GM12878 (cell line): ENCODE data around the gene GALNT3. TPM values are rescaled to one million over a fixed set of nuclear protein-coding genes. Genes with fewer than 3 reads are reported as not detected.

ENCODE experiments used
- ATAC-seq: fragments of 200-7000 bp; cut with Tn5 transposase; 3 replicates; pipeline ENCODE4 v1.9.1; 2020; ENCODE audit warnings: mild to moderate bottlenecking, moderate library complexity
- BruUV-seq: library from RNA; stranded (reverse); fragments of 400-500 nt; replicated peaks from 2 replicates; lab custom pipeline; 2021; lab: Mats Ljungman, UMichigan
- CTCF ChIA-PET: fragments of 300-600 bp; sonication (Branson Sonifier 250); formaldehyde crosslinking; extraction: SDS; loops from one replicate; lab custom pipeline; 2021; ENCODE audit warnings: inconsistent platforms; lab: Yijun Ruan, JAX
- POLR2A ChIA-PET: fragments of 350-600 bp; formaldehyde crosslinking; extraction: SDS; loops from one replicate; lab custom pipeline; 2021; ENCODE audit warnings: inconsistent platforms; lab: Charles Lee
- RAD21 ChIA-PET: fragments of 300-600 bp; sonication (Branson Sonifier 250); formaldehyde crosslinking; loops from one replicate; lab custom pipeline; 2023; ENCODE audit warnings: antibody characterized with exemption; ENCODE audit not compliant: unreplicated experiment; lab: Charles Lee
- SMC1A ChIA-PET: fragments of 300-600 bp; sonication (Branson Sonifier 250); formaldehyde crosslinking; loops from one replicate; lab custom pipeline; 2023; ENCODE audit not compliant: unreplicated experiment, uncharacterized antibody; lab: Charles Lee
- DNase-seq: peaks from one replicate; pipeline ENCODE4 v3.0.0-alpha.2; 2011; ENCODE audit warnings: low read depth, low spot score
- FAIRE-seq: peaks from 3 replicates; lab custom pipeline; 2011; peaks lifted over from hg19 to GRCh38; lab: Jason Lieb, UNC
- H2AFZ ChIP-seq: 2 replicates; pipeline ENCODE4 v1.6.0; 2011; ENCODE audit warnings: low read depth, low read length, control low read depth; ENCODE audit not compliant: control insufficient read depth
- H3K27ac ChIP-seq: 2 replicates; pipeline ENCODE4 v1.5.1; 2011; ENCODE audit warnings: control low read depth; ENCODE audit not compliant: control insufficient read depth, insufficient read depth
- H3K27me3 ChIP-seq, 2 experiments: replicated peaks in 1 of 2; 2 replicates each; pipeline versions ENCODE4 v1.6.0 to v1.6.1; 2011; ENCODE audit warnings: low read length in 1 of 2; ENCODE audit not compliant: control insufficient read depth in 2 of 2, insufficient read depth in 2 of 2
- H3K36me3 ChIP-seq, 2 experiments: 2 replicates each; pipeline ENCODE4 v1.5.1; 2011; ENCODE audit warnings: low read length in 1 of 2; ENCODE audit not compliant: control insufficient read depth in 2 of 2, insufficient read depth in 2 of 2
- H3K4me1 ChIP-seq: 2 replicates; pipeline ENCODE4 v1.6.1; 2011; ENCODE audit warnings: mild to moderate bottlenecking, low read length, moderate library complexity, mixed read lengths; ENCODE audit not compliant: control insufficient read depth, insufficient read depth
- H3K4me2 ChIP-seq: 2 replicates; pipeline ENCODE4 v1.6.0; 2011; ENCODE audit warnings: control low read depth; ENCODE audit not compliant: control insufficient read depth, insufficient read depth
- H3K4me3 ChIP-seq: fragments of 200-600 bp; sonication (generic); 2 replicates; pipeline ENCODE4 v1.5.1; 2016
- H3K79me2 ChIP-seq: 2 replicates; pipeline ENCODE4 v1.6.0; 2011; ENCODE audit warnings: low read length; ENCODE audit not compliant: control insufficient read depth, insufficient read depth
- H3K9ac ChIP-seq: 2 replicates; pipeline ENCODE4 v1.8.0; 2011; ENCODE audit warnings: low read length, control low read depth, mixed read lengths; ENCODE audit not compliant: control insufficient read depth, insufficient read depth
- H3K9me3 ChIP-seq: replicated peaks from 3 replicates; pipeline ENCODE4 v1.5.1; 2011; ENCODE audit warnings: mild to moderate bottlenecking, low read length; ENCODE audit not compliant: control insufficient read depth, insufficient read depth
- H4K20me1 ChIP-seq: 2 replicates; pipeline ENCODE4 v1.6.0; 2011; ENCODE audit not compliant: control insufficient read depth, insufficient read depth
- BCL11A ChIP-seq: IDR thresholded peaks from 2 replicates; pipeline ENCODE4 v1.6.1; 2011; ENCODE audit warnings: low read depth, low read length
- GATAD2B ChIP-seq: fragments of 450-650 bp; conservative IDR thresholded peaks from 2 replicates; pipeline ENCODE4 v1.6.1; 2017; ENCODE audit warnings: low read depth, mild to moderate bottlenecking, moderate library complexity
- KLF5 ChIP-seq: fragments of 450-650 bp; IDR thresholded peaks from 2 replicates; pipeline ENCODE4 v1.6.1; 2014; ENCODE audit warnings: mild to moderate bottlenecking; ENCODE audit not compliant: partially characterized antibody
- NFYA ChIP-seq: IDR thresholded peaks from 2 replicates; pipeline ENCODE4 v1.6.1; 2011; ENCODE audit warnings: low read depth, mild to moderate bottlenecking, low read length, improper control_type of control experiment, borderline replicate concordance
- NR2C1 ChIP-seq: fragments of 450-650 bp; IDR thresholded peaks from 2 replicates; pipeline ENCODE4 v1.6.1; 2017; ENCODE audit warnings: antibody characterized with exemption, mild to moderate bottlenecking, moderate library complexity
- ZZZ3 ChIP-seq: IDR thresholded peaks from 2 replicates; pipeline ENCODE4 v1.6.1; 2011; ENCODE audit warnings: low read depth; ENCODE audit not compliant: control insufficient read depth, insufficient read length
- WGBS: methylation state at CpG from one replicate; pipeline ENCODE4 v1.1.6; 2016; ENCODE audit warnings: low lambda C conversion rate; ENCODE audit not compliant: insufficient replicate concordance, insufficient coverage; ENCODE audit errors: missing lambda C conversion rate; 5-methylcytosine and 5-hydroxymethylcytosine counted together
- in situ Hi-C: fragments of 300-500 bp; cut with MboI; formaldehyde crosslinking; loops from 9 replicates; pipeline ENCODE4 v1.14.3; 2018; ENCODE audit warnings: mixed read lengths
- intact Hi-C: fragments of 100-400 bp; cut with micrococcal nuclease; formaldehyde crosslinking; loops from one replicate; pipeline ENCODE4 v1.14.2; 2022; ENCODE audit not compliant: unreplicated experiment
- polyA plus RNA-seq, 11 experiments: library from polyadenylated mRNA; depleted of rRNA in 4 of 11; unstranded in 6 of 11; stranded (reverse) in 5 of 11; fragments of >200 nt; fragmentation: Nextera tagmentation in 4 of 11; fragmentation: Illumina TruSeq in 1 of 11; extraction: Ambion mirVana in 4 of 11; extraction: Trizol in 1 of 11; gene quantifications; 1 replicate in 1 of 11; 2 replicates in 10 of 11; pipeline versions ENCODE4 v1.2.1 to v1.2.3, GENCODE V29; 2011 to 2016; ENCODE audit warnings: inconsistent platforms in 2 of 11, missing spikeins in 2 of 11, low read depth in 1 of 11
- total RNA-seq, 4 experiments: library from RNA; depleted of rRNA in 3 of 4; stranded (reverse); fragments of >200 nt in 3 of 4; fragmentation: Illumina TruSeq in 1 of 4; extraction: Trizol in 1 of 4; gene quantifications; 2 replicates each; pipeline versions ENCODE4 v1.2.1 to v1.2.3, GENCODE V29; 2013 to 2021
- TF ChIP-seq, protein P1 (sequence below): fragments of 450-650 bp; IDR thresholded peaks from 2 replicates; pipeline ENCODE4 v1.6.1; 2017; ENCODE audit warnings: borderline replicate concordance
- TF ChIP-seq, protein P2 (sequence below): fragments of 450-650 bp; IDR thresholded peaks from 2 replicates; pipeline ENCODE4 v1.6.1; 2017; ENCODE audit warnings: mild to moderate bottlenecking, moderate library complexity
- TF ChIP-seq, protein P3 (sequence below): IDR thresholded peaks from 2 replicates; pipeline ENCODE4 v1.6.1; 2011; ENCODE audit warnings: low read depth, mild to moderate bottlenecking, low read length, moderate library complexity, borderline replicate concordance; ENCODE audit errors: extremely low read depth
- TF ChIP-seq, protein P4 (sequence below): fragments of 450-650 bp; IDR thresholded peaks from 2 replicates; pipeline ENCODE4 v1.6.1; 2018; ENCODE audit warnings: borderline replicate concordance, mild to moderate bottlenecking; ENCODE audit not compliant: partially characterized antibody

Gene GALNT3
- total and polyA plus RNA-seq, 10 of the 15 experiments (the other 5 are each of a cell fraction or from before 2014, with no cell fraction given), result 0.53 to 3.7 (median 1.1) TPM

DNA sequence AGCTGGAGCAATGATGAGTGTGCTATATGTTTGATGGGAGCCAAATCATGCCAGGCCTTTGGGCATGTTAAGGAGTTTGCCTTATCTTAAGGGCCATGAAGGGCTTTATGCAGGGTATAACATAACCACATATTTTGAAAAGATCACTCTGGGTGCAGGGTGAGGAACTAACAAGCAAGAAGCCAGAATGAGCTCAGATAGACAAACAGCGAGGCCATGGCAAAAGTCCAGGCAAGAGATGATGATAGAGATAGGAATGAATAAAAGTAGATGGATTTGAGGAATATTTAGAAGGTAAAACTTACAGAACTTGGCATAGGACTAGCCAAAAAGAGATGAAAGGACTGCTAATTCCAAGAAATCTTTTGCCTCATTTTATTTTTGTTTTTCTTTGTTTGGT lies 6.7 kb downstream of the GALNT3 start:
- in situ Hi-C loops, result no loop called here
- SMC1A ChIA-PET, result no interaction called here
- FAIRE-seq (no peak), DNase-seq (no peak), ATAC-seq (no peak)
- Histone ChIP-seq H3K27ac (no peak overlapping the region), H3K4me2 (no peak overlapping the region), H3K9me3 (no peaks in the 10 kb centered on the region), H3K36me3 (no peaks in the 10 kb centered on the region), H3K4me3 (no peak overlapping the region), H3K9ac (no peak overlapping the region), H3K27me3 (peaks cover 0 to 4% of the 10 kb centered on the region in 2 experiments; a peak in 1 of 4 replicates), H3K4me1 (no peaks in the 10 kb centered on the region), H4K20me1 (no peaks in the 10 kb centered on the region), H3K79me2 (no peaks in the 10 kb centered on the region), H2AFZ (no peak overlapping the region)
- intact Hi-C loops, result no loop called here
- no TSS peak for BruUV-seq
- whole genome bisulfite sequencing, result 21% methylated on average over 1 of the region's 1 CpG
- POLR2A ChIA-PET, result no interaction called here
- RAD21 ChIA-PET, result no interaction called here
- TF ChIP-seq, protein P1, sequence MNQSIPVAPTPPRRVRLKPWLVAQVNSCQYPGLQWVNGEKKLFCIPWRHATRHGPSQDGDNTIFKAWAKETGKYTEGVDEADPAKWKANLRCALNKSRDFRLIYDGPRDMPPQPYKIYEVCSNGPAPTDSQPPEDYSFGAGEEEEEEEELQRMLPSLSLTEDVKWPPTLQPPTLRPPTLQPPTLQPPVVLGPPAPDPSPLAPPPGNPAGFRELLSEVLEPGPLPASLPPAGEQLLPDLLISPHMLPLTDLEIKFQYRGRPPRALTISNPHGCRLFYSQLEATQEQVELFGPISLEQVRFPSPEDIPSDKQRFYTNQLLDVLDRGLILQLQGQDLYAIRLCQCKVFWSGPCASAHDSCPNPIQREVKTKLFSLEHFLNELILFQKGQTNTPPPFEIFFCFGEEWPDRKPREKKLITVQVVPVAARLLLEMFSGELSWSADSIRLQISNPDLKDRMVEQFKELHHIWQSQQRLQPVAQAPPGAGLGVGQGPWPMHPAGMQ, result no peak
- TF ChIP-seq GATAD2B (no peak), NFYA (no peak), KLF5 (no peak), BCL11A (no peak), NR2C1 (no peak), ZZZ3 (no peak)
- TF ChIP-seq, protein P2, sequence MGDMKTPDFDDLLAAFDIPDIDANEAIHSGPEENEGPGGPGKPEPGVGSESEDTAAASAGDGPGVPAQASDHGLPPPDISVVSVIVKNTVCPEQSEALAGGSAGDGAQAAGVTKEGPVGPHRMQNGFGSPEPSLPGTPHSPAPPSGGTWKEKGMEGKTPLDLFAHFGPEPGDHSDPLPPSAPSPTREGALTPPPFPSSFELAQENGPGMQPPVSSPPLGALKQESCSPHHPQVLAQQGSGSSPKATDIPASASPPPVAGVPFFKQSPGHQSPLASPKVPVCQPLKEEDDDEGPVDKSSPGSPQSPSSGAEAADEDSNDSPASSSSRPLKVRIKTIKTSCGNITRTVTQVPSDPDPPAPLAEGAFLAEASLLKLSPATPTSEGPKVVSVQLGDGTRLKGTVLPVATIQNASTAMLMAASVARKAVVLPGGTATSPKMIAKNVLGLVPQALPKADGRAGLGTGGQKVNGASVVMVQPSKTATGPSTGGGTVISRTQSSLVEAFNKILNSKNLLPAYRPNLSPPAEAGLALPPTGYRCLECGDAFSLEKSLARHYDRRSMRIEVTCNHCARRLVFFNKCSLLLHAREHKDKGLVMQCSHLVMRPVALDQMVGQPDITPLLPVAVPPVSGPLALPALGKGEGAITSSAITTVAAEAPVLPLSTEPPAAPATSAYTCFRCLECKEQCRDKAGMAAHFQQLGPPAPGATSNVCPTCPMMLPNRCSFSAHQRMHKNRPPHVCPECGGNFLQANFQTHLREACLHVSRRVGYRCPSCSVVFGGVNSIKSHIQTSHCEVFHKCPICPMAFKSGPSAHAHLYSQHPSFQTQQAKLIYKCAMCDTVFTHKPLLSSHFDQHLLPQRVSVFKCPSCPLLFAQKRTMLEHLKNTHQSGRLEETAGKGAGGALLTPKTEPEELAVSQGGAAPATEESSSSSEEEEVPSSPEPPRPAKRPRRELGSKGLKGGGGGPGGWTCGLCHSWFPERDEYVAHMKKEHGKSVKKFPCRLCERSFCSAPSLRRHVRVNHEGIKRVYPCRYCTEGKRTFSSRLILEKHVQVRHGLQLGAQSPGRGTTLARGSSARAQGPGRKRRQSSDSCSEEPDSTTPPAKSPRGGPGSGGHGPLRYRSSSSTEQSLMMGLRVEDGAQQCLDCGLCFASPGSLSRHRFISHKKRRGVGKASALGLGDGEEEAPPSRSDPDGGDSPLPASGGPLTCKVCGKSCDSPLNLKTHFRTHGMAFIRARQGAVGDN, result no peak
- TF ChIP-seq, protein P3, sequence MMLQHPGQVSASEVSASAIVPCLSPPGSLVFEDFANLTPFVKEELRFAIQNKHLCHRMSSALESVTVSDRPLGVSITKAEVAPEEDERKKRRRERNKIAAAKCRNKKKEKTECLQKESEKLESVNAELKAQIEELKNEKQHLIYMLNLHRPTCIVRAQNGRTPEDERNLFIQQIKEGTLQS, result no peak
- TF ChIP-seq, protein P4, sequence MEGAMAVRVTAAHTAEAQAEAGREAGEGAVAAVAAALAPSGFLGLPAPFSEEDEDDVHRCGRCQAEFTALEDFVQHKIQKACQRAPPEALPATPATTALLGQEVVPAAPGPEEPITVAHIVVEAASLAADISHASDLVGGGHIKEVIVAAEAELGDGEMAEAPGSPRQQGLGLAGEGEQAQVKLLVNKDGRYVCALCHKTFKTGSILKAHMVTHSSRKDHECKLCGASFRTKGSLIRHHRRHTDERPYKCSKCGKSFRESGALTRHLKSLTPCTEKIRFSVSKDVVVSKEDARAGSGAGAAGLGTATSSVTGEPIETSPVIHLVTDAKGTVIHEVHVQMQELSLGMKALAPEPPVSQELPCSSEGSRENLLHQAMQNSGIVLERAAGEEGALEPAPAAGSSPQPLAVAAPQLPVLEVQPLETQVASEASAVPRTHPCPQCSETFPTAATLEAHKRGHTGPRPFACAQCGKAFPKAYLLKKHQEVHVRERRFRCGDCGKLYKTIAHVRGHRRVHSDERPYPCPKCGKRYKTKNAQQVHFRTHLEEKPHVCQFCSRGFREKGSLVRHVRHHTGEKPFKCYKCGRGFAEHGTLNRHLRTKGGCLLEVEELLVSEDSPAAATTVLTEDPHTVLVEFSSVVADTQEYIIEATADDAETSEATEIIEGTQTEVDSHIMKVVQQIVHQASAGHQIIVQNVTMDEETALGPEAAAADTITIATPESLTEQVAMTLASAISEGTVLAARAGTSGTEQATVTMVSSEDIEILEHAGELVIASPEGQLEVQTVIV, result no peak
- CTCF ChIA-PET, result interaction anchor here (0.9 to 1.0 kb wide), 2 partner anchors 8 to 87 kb away, joined by 3 to 4 read pairs; no protein-coding TSS in a partner anchor
